NCI-H82 (cell line): ENCODE data around the gene PKDCC.

ENCODE experiments used
- DNase-seq: peaks from one replicate; lab custom pipeline; 2025; lab: John Stamatoyannopoulos, UW

The PKDCC gene

DNA sequence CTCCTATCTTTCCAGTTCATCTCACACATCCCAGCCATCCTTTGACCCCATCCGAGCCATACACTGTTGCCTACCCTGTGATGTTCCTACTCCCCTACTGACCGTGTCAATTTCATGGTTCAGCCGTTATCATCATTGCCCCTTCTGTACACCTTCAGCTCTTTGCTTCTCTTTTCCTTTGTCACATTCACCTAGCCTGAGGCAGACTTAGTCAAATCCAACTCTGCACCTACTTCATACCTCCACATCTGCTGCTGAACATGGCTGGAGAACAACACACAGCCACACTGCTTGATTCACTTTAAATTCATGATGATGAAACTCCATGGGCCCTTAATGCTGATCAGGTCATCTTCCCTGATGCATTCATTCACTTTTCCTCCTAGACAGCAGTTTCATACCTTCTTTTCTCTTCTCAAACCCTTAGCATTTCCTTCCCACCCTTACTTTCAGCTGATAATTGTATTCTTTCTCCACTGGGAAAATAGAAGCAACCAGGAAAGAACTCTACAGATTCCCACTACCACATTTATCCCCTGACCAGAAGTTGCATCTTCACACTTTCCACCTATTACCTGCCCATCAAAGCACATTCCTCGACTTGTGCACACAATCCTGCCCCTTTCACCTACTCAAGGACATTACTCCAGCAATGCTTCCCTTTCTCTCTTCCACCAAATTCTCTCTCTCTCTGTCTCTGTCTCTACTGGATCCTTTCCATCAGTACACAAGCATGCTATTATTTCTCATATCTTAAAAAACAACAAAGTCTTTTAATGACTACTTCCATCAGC is 59.6 kb downstream of the PKDCC start:
- DNase-seq = no peak
